GM12873 (cell line): Measurements from ENCODE around the gene HSPA5.

Experiments used
- TF ChIP-seq, protein P1 (sequence below): IDR thresholded peaks from 2 replicates; pipeline ENCODE4 v1.5.1; 2012; ENCODE audit warnings: low read depth, mild to moderate bottlenecking, moderate library complexity, low read length, control low read depth; ENCODE audit not compliant: insufficient read depth; ENCODE audit errors: missing control alignments

Gene HSPA5

DNA sequence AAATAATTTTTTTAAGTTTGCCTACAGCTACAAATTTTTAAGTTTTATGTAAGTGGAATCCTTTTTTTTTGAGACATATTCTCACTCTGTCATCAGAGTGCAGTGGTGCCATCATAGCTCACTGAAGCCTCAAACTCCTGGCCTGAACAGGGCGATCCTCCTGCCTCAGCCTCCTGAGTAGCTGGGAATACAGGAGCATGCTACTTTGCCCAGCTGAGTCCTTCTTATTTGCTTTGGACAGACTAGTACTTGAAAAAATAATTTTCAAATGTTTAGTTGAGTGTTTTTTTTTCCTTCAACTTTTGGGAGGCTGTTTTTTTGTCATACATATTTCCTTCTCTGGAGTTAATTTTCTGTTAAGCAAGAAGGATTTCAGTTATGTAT lies 27.9 kb upstream of the HSPA5 start:
- TF ChIP-seq, protein P1, sequence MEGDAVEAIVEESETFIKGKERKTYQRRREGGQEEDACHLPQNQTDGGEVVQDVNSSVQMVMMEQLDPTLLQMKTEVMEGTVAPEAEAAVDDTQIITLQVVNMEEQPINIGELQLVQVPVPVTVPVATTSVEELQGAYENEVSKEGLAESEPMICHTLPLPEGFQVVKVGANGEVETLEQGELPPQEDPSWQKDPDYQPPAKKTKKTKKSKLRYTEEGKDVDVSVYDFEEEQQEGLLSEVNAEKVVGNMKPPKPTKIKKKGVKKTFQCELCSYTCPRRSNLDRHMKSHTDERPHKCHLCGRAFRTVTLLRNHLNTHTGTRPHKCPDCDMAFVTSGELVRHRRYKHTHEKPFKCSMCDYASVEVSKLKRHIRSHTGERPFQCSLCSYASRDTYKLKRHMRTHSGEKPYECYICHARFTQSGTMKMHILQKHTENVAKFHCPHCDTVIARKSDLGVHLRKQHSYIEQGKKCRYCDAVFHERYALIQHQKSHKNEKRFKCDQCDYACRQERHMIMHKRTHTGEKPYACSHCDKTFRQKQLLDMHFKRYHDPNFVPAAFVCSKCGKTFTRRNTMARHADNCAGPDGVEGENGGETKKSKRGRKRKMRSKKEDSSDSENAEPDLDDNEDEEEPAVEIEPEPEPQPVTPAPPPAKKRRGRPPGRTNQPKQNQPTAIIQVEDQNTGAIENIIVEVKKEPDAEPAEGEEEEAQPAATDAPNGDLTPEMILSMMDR: no peak

DNA sequence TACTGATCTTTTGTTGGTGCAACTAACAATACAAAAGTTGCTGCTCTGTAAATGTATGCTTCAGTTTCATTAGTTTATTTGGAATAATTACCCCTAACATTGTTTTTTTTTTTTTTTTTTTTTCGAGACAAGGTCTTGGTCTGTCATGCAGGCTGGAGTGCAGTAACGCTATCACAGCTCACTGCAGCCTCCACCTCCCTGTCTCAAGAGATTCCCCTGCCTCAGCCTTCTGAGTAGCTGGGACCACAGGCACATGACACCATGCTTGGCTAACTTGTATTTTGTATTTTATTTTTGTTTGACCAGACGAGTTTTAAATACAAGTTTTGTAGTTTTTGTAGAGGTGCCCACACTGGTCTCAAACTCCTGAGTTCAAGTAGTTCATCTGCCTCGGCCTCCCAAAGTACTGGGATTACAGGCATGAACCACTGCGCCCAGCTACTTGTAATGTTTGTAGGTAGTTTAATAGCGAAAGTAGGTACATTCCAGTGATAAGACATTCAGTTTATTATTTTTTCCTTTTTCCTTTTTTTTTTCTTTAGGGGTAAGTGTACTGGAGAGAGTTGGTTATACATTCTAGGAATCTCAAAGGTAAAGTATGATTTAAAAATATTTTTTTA lies 27.4 kb upstream of the HSPA5 start:
- TF ChIP-seq, protein P1: no peak

DNA sequence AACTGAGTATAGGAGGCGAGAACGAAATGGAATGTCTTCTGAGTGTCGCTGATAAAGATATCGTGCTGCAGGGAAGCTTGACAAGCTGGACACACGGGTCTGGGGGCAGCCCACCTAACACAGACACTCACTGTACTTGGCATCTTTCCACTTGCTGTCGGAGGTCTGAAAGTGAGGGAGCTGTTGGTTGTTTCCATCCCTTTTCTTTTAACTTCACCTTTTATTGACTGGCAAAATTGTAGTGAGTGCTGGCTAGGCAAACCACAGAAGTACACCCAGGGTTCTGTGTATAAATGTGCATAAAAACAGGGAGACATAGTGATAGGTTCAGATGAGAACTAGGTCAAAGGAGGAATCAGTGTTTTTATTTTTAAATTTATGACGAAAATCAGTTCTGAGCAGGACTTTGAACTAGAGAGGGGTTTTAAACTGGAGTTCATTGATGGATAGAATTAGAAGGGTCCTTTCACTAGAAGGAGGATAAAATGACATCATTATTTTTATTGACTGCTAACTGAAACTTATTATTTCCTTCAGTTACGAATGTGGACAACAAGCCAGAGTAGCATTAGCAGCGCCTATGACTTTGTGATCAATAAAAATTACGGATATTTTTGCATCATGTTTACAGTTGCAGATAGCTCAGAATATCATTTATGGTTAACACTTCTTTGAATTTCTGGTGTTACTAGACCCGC lies 21.3 kb upstream of the HSPA5 start:
- TF ChIP-seq, protein P1: no peak

DNA sequence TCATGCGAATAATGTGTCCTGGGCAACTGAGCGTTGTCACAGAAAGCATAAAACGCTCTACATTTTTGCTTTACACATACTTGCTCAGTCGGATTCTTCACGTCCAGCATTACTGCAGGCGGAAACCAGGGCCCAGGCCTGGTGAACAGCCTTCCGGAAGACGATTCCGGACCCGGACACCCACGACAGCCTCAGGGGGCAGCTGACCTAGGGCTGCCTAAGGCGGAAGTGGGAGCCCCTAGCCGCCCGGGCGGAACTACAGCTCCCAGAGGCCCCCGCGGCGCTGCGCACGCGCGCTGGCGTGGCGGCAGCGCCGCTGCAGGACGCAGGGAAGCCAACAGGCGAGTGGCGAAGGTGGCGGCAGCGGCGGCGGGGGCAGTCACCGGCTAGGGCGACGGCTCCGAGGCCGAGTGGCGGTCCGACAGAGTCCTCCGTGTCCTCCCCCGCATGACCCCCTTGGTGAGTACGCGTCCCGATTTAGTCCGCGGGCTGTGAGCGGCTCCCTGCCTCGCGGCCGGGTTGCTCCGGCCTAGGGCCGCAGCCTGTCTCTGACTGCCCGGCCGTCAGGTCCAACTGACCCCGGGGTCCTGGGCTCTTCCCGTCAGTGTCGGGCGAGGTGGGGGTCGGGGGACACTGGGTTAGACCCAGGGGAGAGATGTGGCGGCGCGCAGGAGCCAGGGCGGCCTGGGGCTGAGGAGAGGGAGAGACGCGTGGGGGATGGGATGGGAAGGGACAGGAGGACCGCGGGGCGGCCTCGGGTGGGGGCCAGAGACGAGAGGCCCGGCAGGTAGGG lies 20.6 kb upstream of the HSPA5 start, which contains the start of gene GAPVD1:
GAPVD1 (plus strand) TSS at position 326 of the 793 bp plus-strand sequence. CDS start 37,096 bp downstream, outside the sequence.
- TF ChIP-seq, protein P1: peak; percentile 55

DNA sequence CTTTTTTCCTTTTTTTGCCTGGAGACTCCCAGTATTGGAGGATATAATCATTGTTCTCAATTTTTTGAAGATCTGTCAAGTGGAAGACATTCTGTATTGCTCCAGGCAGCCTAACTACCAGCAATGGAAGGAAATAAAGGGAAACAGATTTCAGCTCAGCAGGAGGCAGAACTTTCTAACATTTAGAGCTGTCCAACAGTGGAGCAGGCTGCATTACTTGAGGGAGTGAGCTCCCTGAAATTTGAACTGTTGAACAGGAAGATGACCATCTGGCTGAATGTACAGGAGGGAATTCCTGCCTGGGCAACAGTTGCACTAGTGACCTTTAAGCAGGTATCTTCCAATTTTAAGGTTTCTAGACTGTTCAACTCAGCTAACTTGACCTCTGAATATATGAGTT lies 19.4 kb upstream of the HSPA5 start:
- TF ChIP-seq, protein P1: no peak

DNA sequence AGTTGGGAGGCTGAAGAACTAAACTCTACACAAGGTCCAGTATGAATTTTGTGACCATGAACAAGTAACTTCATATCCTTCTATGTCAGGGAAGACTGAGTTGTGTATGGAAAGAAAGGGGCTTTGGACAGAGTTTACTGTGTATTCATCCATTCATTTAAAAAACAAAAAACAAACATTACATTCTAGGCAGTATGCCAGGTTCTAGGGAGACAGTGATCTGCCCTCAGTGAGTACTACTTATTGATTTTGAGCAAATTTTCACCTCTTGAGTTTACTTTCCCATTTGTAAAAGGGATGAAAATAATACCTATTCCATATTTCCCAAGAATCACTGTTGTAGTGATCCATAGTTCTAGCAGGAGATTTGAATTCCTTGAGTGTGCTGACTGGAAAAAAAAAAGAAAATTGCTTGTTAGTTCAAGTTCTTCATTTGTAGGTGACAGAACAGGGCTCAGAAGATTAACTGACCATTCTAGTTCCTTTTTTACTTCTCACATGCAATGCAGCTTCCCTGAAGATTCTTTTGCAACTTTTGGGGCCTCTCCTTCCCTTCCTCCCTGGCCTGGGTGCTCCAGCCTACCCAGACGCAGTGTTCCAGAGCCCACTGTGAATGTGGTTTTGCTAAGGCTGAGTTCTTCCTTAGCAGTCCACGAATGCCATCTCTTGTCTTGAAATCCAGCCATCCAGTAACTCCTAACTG lies 17.8 kb upstream of the HSPA5 start:
- TF ChIP-seq, protein P1: no peak
